Prostate gland (tissue), 2 donors: ENCODE measurements around the gene PDGFD. TPM values are rescaled to one million over a fixed set of nuclear protein-coding genes. Genes with fewer than 3 reads are reported as not detected.

Experiments used
- DNase-seq: peaks from one replicate; pipeline ENCODE4 v3.0.0-alpha.2; 2019; ENCODE audit warnings: low spot score
- H3K27ac ChIP-seq, 2 donors: fragments of 200-600 bp; sonication (generic); 2 replicates each; pipeline ENCODE4 v1.5.1; 2017 to 2019
- H3K27me3 ChIP-seq: fragments of 200-600 bp; sonication (generic); replicated peaks from 2 replicates; pipeline ENCODE4 v1.5.1; 2019; ENCODE audit not compliant: insufficient read depth
- H3K36me3 ChIP-seq, 2 donors: fragments of 200-600 bp; sonication (generic); 1 replicate in 1 of 2; 2 replicates in 1 of 2; pipeline versions ENCODE4 v1.5.1 to v1.8.1; 2017 to 2019
- H3K4me1 ChIP-seq: fragments of 200-600 bp; sonication (generic); replicated peaks from 2 replicates; pipeline ENCODE4 v1.5.1; 2019
- H3K4me3 ChIP-seq, 2 donors: fragments of 200-600 bp; sonication (generic); 2 replicates each; pipeline ENCODE4 v1.5.1; 2017 to 2019
- H3K9me3 ChIP-seq: fragments of 200-600 bp; sonication (generic); 2 replicates; pipeline ENCODE4 v1.5.1; 2017
- CTCF ChIP-seq, 4 experiments: fragments of 200-600 bp in 2 of 4; fragments of 450-650 bp in 2 of 4; sonication (generic) in 2 of 4; IDR thresholded peaks; 1 replicate in 3 of 4; 2 replicates in 1 of 4; pipeline ENCODE4 v1.5.1; 2016 to 2019; ENCODE audit warnings: antibody characterized with exemption in 4 of 4, mild to moderate bottlenecking in 2 of 4, moderate library complexity in 2 of 4
- POLR2A ChIP-seq: fragments of 450-650 bp; IDR thresholded peaks from one replicate; pipeline ENCODE4 v1.6.1; 2016; ENCODE audit warnings: antibody characterized with exemption, mild to moderate bottlenecking
- POLR2AphosphoS5 ChIP-seq: sonication (generic); formaldehyde crosslinking; IDR thresholded peaks from one replicate; pipeline ENCODE4 v1.6.1; 2017; ENCODE audit warnings: antibody characterized with exemption
- WGBS: methylation state at CpG from one replicate; pipeline ENCODE4 v1.1.5; 2018; 5-methylcytosine and 5-hydroxymethylcytosine counted together
- intact Hi-C: fragments of 100-400 bp; cut with DNase I; formaldehyde crosslinking; loops from one replicate; pipeline ENCODE4 v1.14.2; 2022
- total RNA-seq, 2 donors: library from RNA; depleted of rRNA; stranded (reverse); fragments of >200 nt; gene quantifications; one replicate each; pipeline ENCODE4 v1.1.0, GENCODE V29; 2016

The PDGFD gene
- total RNA-seq, 2 donors from 2014 or later: 12.6 to 19.4 TPM

GRCh38 chr11:104118105-104118744, 45.7 kb downstream of the PDGFD start:
- intact Hi-C loops: no loop called here
- WGBS: 100% methylated on average over 1 of the region's 1 CpG

GRCh38 chr11:104113541-104113940, 50.4 kb downstream of the PDGFD start:
- H3K27ac ChIP-seq: no peak overlapping the region
- H3K27me3 ChIP-seq: no peaks in the 10 kb centered on the region
- H3K4me1 ChIP-seq: no peaks in the 10 kb centered on the region
- intact Hi-C loops: no loop called here
- H3K9me3 ChIP-seq: no peaks in the 10 kb centered on the region
- no peak for TF ChIP-seq POLR2AphosphoS5
- no peak for TF ChIP-seq POLR2A
- DNase-seq: no peak
- H3K4me3 ChIP-seq: no peak overlapping the region
- H3K36me3 ChIP-seq: no peaks in the 10 kb centered on the region
- 69% methylated on average over 2 of the region's 2 CpGs for WGBS

More at GRCh38 chr11:104118105-104118744, 45.7 kb downstream of the PDGFD start:
- Histone ChIP-seq H3K27ac (no peak overlapping the region), H3K4me3 (no peak overlapping the region), H3K9me3 (no peaks in the 10 kb centered on the region), H3K27me3 (no peaks in the 10 kb centered on the region), H3K4me1 (no peaks in the 10 kb centered on the region), H3K36me3 (no peaks in the 10 kb centered on the region)
- no peak for DNase-seq
- no peak for TF ChIP-seq POLR2AphosphoS5
- no peak for TF ChIP-seq POLR2A
- no peak for TF ChIP-seq CTCF (IDR thresholded peaks at IDR 0.05)

- Histone ChIP-seq H3K36me3 (no peaks in the 10 kb centered on the region), H3K4me3 (no peak overlapping the region), H3K27ac (no peak overlapping the region), H3K4me1 (no peaks in the 10 kb centered on the region), H3K27me3 (no peaks in the 10 kb centered on the region), H3K9me3 (no peaks in the 10 kb centered on the region)
- DNase-seq: no peak
- TF ChIP-seq POLR2AphosphoS5 (no peak), CTCF (IDR thresholded peaks at IDR 0.05) (no peak), POLR2A (no peak)
- WGBS: 85% methylated on average over 5 of the region's 5 CpGs
- intact Hi-C loops: no loop called here
These were observed 57.7 kb downstream of the PDGFD start for GRCh38 chr11:104106136-104106754.

GRCh38 chr11:104105155-104105554, 58.8 kb downstream of the PDGFD start:
- no peaks in the 10 kb centered on the region for H3K36me3 ChIP-seq
- no peak overlapping the region for H3K27ac ChIP-seq
- DNase-seq: no peak
- no peaks in the 10 kb centered on the region for H3K27me3 ChIP-seq
- no peak overlapping the region for H3K4me3 ChIP-seq
- intact Hi-C loops: no loop called here
- TF ChIP-seq POLR2A (no peak), POLR2AphosphoS5 (no peak), CTCF (IDR thresholded peaks at IDR 0.05) (no peak)
- WGBS: 14% methylated on average over 1 of the region's 1 CpG
- no peaks in the 10 kb centered on the region for H3K9me3 ChIP-seq
- H3K4me1 ChIP-seq: no peaks in the 10 kb centered on the region

GRCh38 chr11:104104664-104105063, 59.3 kb downstream of the PDGFD start:
- no peak for DNase-seq
- Histone ChIP-seq H3K36me3 (no peaks in the 10 kb centered on the region), H3K4me3 (no peak overlapping the region), H3K9me3 (no peaks in the 10 kb centered on the region), H3K4me1 (no peaks in the 10 kb centered on the region), H3K27me3 (no peaks in the 10 kb centered on the region), H3K27ac (no peak overlapping the region)
- 76% methylated on average over 3 of the region's 3 CpGs for WGBS
- TF ChIP-seq CTCF (IDR thresholded peaks at IDR 0.05) (no peak), POLR2A (no peak), POLR2AphosphoS5 (no peak)
- intact Hi-C loops: no loop called here
